Tongue (tissue), 2 donors: ENCODE measurements around the gene CHI3L2. TPM values are rescaled to one million over a fixed set of nuclear protein-coding genes. Genes with fewer than 3 reads are reported as not detected.

Experiments
- small RNA-seq: library from RNA; depleted of rRNA; stranded (forward); fragments of <200 nt; gene quantifications from one replicate; pipeline ENCODE3, GENCODE V24; 2014; ENCODE audit warnings: low replicate concordance
- total RNA-seq: library from RNA; depleted of rRNA; stranded (reverse); fragments of >200 nt; gene quantifications from one replicate; pipeline ENCODE4 v1.2.3, GENCODE V29; 2014

The CHI3L2 gene
- total RNA-seq, 1 donor from 2014 or later = 5.0 TPM

Small RNA genes lying within 50 kb of the gene (small RNA-seq; reads per million reads assigned to genes)
- gene AL355816.1 = not detected

Other genes with a start within 250 kb of the CHI3L2 start
- 24.6 TPM for gene DRAM2, start 87.6 kb upstream of the CHI3L2 start, total RNA-seq
- gene CEPT1, start 87.5 kb upstream of the CHI3L2 start, total RNA-seq = 55.7 TPM
- gene DENND2D, start 27.1 kb upstream of the CHI3L2 start, total RNA-seq = 12.0 TPM
- not detected for gene CHIA, start 63.1 kb downstream of the CHI3L2 start, total RNA-seq
- 2.7 TPM for gene OVGP1, start 200.0 kb downstream of the CHI3L2 start, total RNA-seq
- gene WDR77, start 221.5 kb downstream of the CHI3L2 start, total RNA-seq = 25.7 TPM
- gene ATP5PB, start 221.8 kb downstream of the CHI3L2 start, total RNA-seq = 411 TPM
- 3.8 TPM for gene C1orf162, start 246.3 kb downstream of the CHI3L2 start, total RNA-seq